Measurements from ENCODE around the gene TCEA2.

TCEA2 gene

GRCh38 chr20:64035933-64036345 lies 27.1 kb upstream of the TCEA2 start, which contains the start of gene C20orf204:
TSS of gene C20orf204 (plus strand) at chr20:64036182. CDS start at chr20:64036324, 142 bp downstream.
- no peak for DNase-seq (ENCODE audit: low read depth in 2 of 2)

GRCh38 chr20:64036346-64037198 lies 26.4 kb upstream of the TCEA2 start:
- DNase-seq (ENCODE audit: low read depth in 2 of 2): no peak

- DNase-seq (ENCODE audit: low read depth in 2 of 2): no peak
Observed at GRCh38 chr20:64037199-64037497, 25.9 kb upstream of the TCEA2 start.

- DNase-seq (ENCODE audit: low read depth in 2 of 2): no peak
Observed at GRCh38 chr20:64037498-64038213, 25.3 kb upstream of the TCEA2 start.

- no peak for DNase-seq (ENCODE audit: low read depth in 2 of 2)
Observed at GRCh38 chr20:64038224-64038564, 24.8 kb upstream of the TCEA2 start.

GRCh38 chr20:64038565-64039292 lies 24.3 kb upstream of the TCEA2 start:
- no peak for DNase-seq (ENCODE audit: low read depth in 2 of 2)

GRCh38 chr20:64039293-64040160 lies 23.5 kb upstream of the TCEA2 start:
- DNase-seq (ENCODE audit: low read depth in 2 of 2): no peak

GRCh38 chr20:64040231-64041039 lies 22.6 kb upstream of the TCEA2 start:
- DNase-seq (ENCODE audit: low read depth in 2 of 2): no peak

- no peak for DNase-seq (ENCODE audit: low read depth in 2 of 2)
Observed at GRCh38 chr20:64041040-64041780, 21.8 kb upstream of the TCEA2 start.

GRCh38 chr20:64041781-64042053 lies 21.3 kb upstream of the TCEA2 start:
- no peak for DNase-seq (ENCODE audit: low read depth in 2 of 2)

GRCh38 chr20:64042054-64042781 lies 20.8 kb upstream of the TCEA2 start:
- no peak for DNase-seq (ENCODE audit: low read depth in 2 of 2)

GRCh38 chr20:64043768-64044167 lies 19.2 kb upstream of the TCEA2 start:
- DNase-seq (ENCODE audit: low read depth in 2 of 2): no peak

- DNase-seq (ENCODE audit: low read depth in 2 of 2): no peak
Observed at GRCh38 chr20:64044484-64045247, 18.3 kb upstream of the TCEA2 start.

GRCh38 chr20:64045346-64046011 lies 17.5 kb upstream of the TCEA2 start:
- no peak for DNase-seq (ENCODE audit: low read depth in 2 of 2)

- DNase-seq (ENCODE audit: low read depth in 2 of 2): no peak
Observed at GRCh38 chr20:64047046-64047389, 16.0 kb upstream of the TCEA2 start.

GRCh38 chr20:64047968-64048401 lies 15.0 kb upstream of the TCEA2 start:
- no peak for DNase-seq (ENCODE audit: low read depth in 2 of 2)

GRCh38 chr20:64048402-64049044 lies 14.5 kb upstream of the TCEA2 start:
- DNase-seq (ENCODE audit: low read depth in 2 of 2): no peak

All from fibroblast of skin of left quadriceps (primary cell).